Natural killer cell (primary cell): ENCODE data around the gene EDC3. TPM values are rescaled to one million over a fixed set of nuclear protein-coding genes. Genes with fewer than 3 reads are reported as not detected.
A peak's percentile ranks its signal among the peaks of the same experiment; 100 is the strongest.

Source experiments
- ATAC-seq, 3 donors: fragments of 150-1000 bp in 2 of 3; fragments of 200-7000 bp in 1 of 3; cut with Tn5 transposase; 1 replicate in 1 of 3; 2 replicates in 2 of 3; pipeline ENCODE4 v1.10.0; 2021; ENCODE audit warnings: mild to moderate bottlenecking in 2 of 3, moderate library complexity in 2 of 3
- DNase-seq, 2 donors: peaks; one replicate each; pipeline versions ENCODE4 v3.0.0 to v3.0.0-alpha.2; 2013 to 2021; ENCODE audit warnings: mixed read lengths in 1 of 2
- H3K27ac ChIP-seq: one replicate; pipeline ENCODE4 v1.5.1; 2013; ENCODE audit warnings: mild to moderate bottlenecking, low read length
- H3K27me3 ChIP-seq: one replicate; pipeline ENCODE4 v1.6.1; 2013; ENCODE audit warnings: low read length; ENCODE audit not compliant: control insufficient read depth, insufficient read depth
- H3K36me3 ChIP-seq: one replicate; pipeline ENCODE4 v1.6.1; 2013; ENCODE audit warnings: low read length; ENCODE audit not compliant: control insufficient read depth, insufficient read depth
- H3K4me1 ChIP-seq: one replicate; pipeline ENCODE4 v1.6.1; 2013; ENCODE audit warnings: low read length; ENCODE audit not compliant: control insufficient read depth, insufficient read depth
- H3K4me3 ChIP-seq: one replicate; pipeline ENCODE4 v1.5.1; 2013; ENCODE audit warnings: low read length
- H3K9me3 ChIP-seq: one replicate; pipeline ENCODE4 v1.6.1; 2013; ENCODE audit warnings: low read length; ENCODE audit not compliant: control insufficient read depth, insufficient read depth
- H3K27ac Mint-ChIP-seq, 2 donors: one replicate each; pipeline ENCODE4 v1.8.0; 2022; ENCODE audit warnings: mild to moderate bottlenecking in 2 of 2, mixed read lengths in 2 of 2, moderate library complexity in 1 of 2
- H3K27me3 Mint-ChIP-seq, 2 donors: one replicate each; pipeline ENCODE4 v1.8.0; 2022; ENCODE audit warnings: low read depth in 2 of 2, mixed read lengths in 2 of 2
- H3K36me3 Mint-ChIP-seq: one replicate; pipeline ENCODE4 v1.8.0; 2022; ENCODE audit warnings: mixed read lengths
- H3K4me1 Mint-ChIP-seq, 2 donors: one replicate each; pipeline ENCODE4 v1.8.0; 2022; ENCODE audit warnings: mixed read lengths in 2 of 2
- H3K4me3 Mint-ChIP-seq: one replicate; pipeline ENCODE4 v1.8.0; 2022; ENCODE audit warnings: mild to moderate bottlenecking, moderate library complexity, mixed read lengths
- H3K9me3 Mint-ChIP-seq, 2 donors: one replicate each; pipeline ENCODE4 v1.8.0; 2022; ENCODE audit warnings: mixed read lengths in 2 of 2
- WGBS: methylation state at CpG from one replicate; pipeline ENCODE4 v1.1.7; 2013; ENCODE audit warnings: missing lambda C conversion rate; ENCODE audit not compliant: insufficient coverage; 5-methylcytosine and 5-hydroxymethylcytosine counted together
- intact Hi-C: fragments of 100-400 bp; cut with micrococcal nuclease; formaldehyde crosslinking; loops from one replicate; pipeline ENCODE4 v1.14.2; 2022
- total RNA-seq, 4 donors: library from RNA; stranded (reverse); fragments of 120-200 nt in 1 of 4; gene quantifications; one replicate each; pipeline versions ENCODE4 v1.2.3 to v1.2.4, GENCODE V29; 2013 to 2022
- TF ChIP-seq, protein P1 (sequence below): fragments of 200-600 bp; IDR thresholded peaks from one replicate; pipeline ENCODE4 v1.8.0; 2022; ENCODE audit warnings: antibody characterized with exemption

EDC3 gene
- total RNA-seq, 3 donors from 2014 or later (not counting 1 experiment from before 2014, with no cell fraction given): 22.4 to 39.2 (median 32.6) TPM

- Histone ChIP-seq H3K9me3 (no peaks in the 10 kb centered on the region), H3K4me1 (no peaks in the 10 kb centered on the region), H3K27me3 (no peaks in the 10 kb centered on the region), H3K27ac (no peak overlapping the region), H3K4me3 (no peak overlapping the region), H3K36me3 (peaks cover 33% of the 10 kb centered on the region)
- peak overlapping the region in 1 of 2 donors; percentile 26 for H3K27ac Mint-ChIP-seq
- WGBS: 92% methylated on average over 4 of the region's 4 CpGs
- TF ChIP-seq, protein P1, sequence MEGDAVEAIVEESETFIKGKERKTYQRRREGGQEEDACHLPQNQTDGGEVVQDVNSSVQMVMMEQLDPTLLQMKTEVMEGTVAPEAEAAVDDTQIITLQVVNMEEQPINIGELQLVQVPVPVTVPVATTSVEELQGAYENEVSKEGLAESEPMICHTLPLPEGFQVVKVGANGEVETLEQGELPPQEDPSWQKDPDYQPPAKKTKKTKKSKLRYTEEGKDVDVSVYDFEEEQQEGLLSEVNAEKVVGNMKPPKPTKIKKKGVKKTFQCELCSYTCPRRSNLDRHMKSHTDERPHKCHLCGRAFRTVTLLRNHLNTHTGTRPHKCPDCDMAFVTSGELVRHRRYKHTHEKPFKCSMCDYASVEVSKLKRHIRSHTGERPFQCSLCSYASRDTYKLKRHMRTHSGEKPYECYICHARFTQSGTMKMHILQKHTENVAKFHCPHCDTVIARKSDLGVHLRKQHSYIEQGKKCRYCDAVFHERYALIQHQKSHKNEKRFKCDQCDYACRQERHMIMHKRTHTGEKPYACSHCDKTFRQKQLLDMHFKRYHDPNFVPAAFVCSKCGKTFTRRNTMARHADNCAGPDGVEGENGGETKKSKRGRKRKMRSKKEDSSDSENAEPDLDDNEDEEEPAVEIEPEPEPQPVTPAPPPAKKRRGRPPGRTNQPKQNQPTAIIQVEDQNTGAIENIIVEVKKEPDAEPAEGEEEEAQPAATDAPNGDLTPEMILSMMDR: no peak
- H3K9me3 Mint-ChIP-seq: no peaks in the 10 kb centered on the region
- no peaks in the 10 kb centered on the region for H3K36me3 Mint-ChIP-seq
- no peak overlapping the region for H3K4me3 Mint-ChIP-seq
- H3K27me3 Mint-ChIP-seq: no peaks in the 10 kb centered on the region
- no peak for ATAC-seq
- DNase-seq: no peak
- peaks cover 15 to 19% of the 10 kb centered on the region in 2 donors for H3K4me1 Mint-ChIP-seq
- intact Hi-C loops: no loop called here
Observed at GRCh38 chr15:74642348-74642733, 53.5 kb downstream of the EDC3 start.

DNA sequence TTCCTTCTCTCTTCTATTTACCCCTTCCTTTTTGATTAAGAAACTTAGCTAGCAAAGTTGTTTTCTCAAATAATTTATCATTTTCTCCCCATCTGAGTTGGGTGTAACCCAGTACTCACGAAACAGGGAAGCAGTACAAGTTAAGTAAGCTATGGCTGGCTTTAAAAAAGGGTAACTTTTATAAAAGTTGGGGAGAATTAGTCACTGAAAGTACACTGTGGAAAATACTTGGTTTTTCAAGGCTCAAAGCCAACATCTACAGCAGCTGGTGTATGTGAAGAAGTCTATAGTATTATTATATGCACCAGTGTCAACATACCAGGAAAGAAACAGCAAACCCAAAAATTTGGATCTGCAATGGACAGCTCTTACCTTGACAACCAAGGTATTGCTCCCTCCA, 54.7 kb downstream of the EDC3 start:
- H3K36me3 Mint-ChIP-seq: no peaks in the 10 kb centered on the region
- H3K4me1 Mint-ChIP-seq: peaks cover 17 to 19% of the 10 kb centered on the region in 2 donors
- no peak for ATAC-seq

GRCh38 chr15:74636984-74637383, 58.8 kb downstream of the EDC3 start:
- no peaks in the 10 kb centered on the region for H3K9me3 ChIP-seq
- H3K27ac ChIP-seq: no peak overlapping the region
- no peak overlapping the region for H3K4me3 Mint-ChIP-seq
- ATAC-seq (no peak), DNase-seq (no peak)
- H3K27me3 ChIP-seq: no peaks in the 10 kb centered on the region
- 89% methylated on average over 1 of the region's 1 CpG for WGBS
- no peaks in the 10 kb centered on the region for H3K9me3 Mint-ChIP-seq
- peaks cover 7 to 15% of the 10 kb centered on the region in 2 donors for H3K4me1 Mint-ChIP-seq
- no peaks in the 10 kb centered on the region for H3K4me1 ChIP-seq
- no peak overlapping the region for H3K4me3 ChIP-seq
- peaks cover 62% of the 10 kb centered on the region for H3K36me3 ChIP-seq
- TF ChIP-seq, protein P1: no peak
- no peaks in the 10 kb centered on the region for H3K27me3 Mint-ChIP-seq
- intact Hi-C loops: loop anchor here (10.0 kb wide), 1 partner anchor 568 kb away; the partner anchor contains the start of gene C15orf39
- H3K36me3 Mint-ChIP-seq: no peaks in the 10 kb centered on the region
- H3K27ac Mint-ChIP-seq: peak overlapping the region in 1 of 2 donors; percentile 3

More for the DNA sequence above, 54.7 kb downstream of the EDC3 start:
- no peaks in the 10 kb centered on the region for H3K27me3 ChIP-seq
- no peak overlapping the region for H3K4me3 ChIP-seq
- TF ChIP-seq, protein P1: no peak
- no peak for DNase-seq
- no peaks in the 10 kb centered on the region for H3K27me3 Mint-ChIP-seq
- H3K27ac Mint-ChIP-seq: no peak overlapping the region
- WGBS: 85% methylated on average over 1 of the region's 1 CpG
- H3K9me3 Mint-ChIP-seq: no peaks in the 10 kb centered on the region
- no peak overlapping the region for H3K27ac ChIP-seq
- peaks cover 42% of the 10 kb centered on the region for H3K36me3 ChIP-seq
- H3K4me3 Mint-ChIP-seq: no peak overlapping the region
- H3K4me1 ChIP-seq: no peaks in the 10 kb centered on the region
- no peaks in the 10 kb centered on the region for H3K9me3 ChIP-seq
- intact Hi-C loops: no loop called here

GRCh38 chr15:74635228-74635627, 60.6 kb downstream of the EDC3 start:
- ATAC-seq (peak; percentile 82 to 93 (median 83)), DNase-seq (peak; percentile 60 to 88)
- intact Hi-C loops: loop anchor here (1.0 to 10.0 kb wide), 5 partner anchors 134 to 570 kb away; partner anchors contain the start of gene C15orf39
- H3K27me3 Mint-ChIP-seq: no peaks in the 10 kb centered on the region
- 32% methylated on average over 5 of the region's 5 CpGs for WGBS
- peaks cover 67% of the 10 kb centered on the region for H3K36me3 ChIP-seq
- H3K4me3 ChIP-seq: no peak overlapping the region
- TF ChIP-seq, protein P1: peak; percentile 95
- H3K4me3 Mint-ChIP-seq: no peak overlapping the region
- H3K27ac ChIP-seq: no peak overlapping the region
- H3K36me3 Mint-ChIP-seq: no peaks in the 10 kb centered on the region
- H3K27ac Mint-ChIP-seq: peak overlapping the region in 1 of 2 donors; percentile 2
- no peaks in the 10 kb centered on the region for H3K27me3 ChIP-seq
- no peaks in the 10 kb centered on the region for H3K9me3 ChIP-seq
- peaks cover under 1% of the 10 kb centered on the region for H3K4me1 ChIP-seq
- H3K9me3 Mint-ChIP-seq: no peaks in the 10 kb centered on the region
- peaks cover 6 to 10% of the 10 kb centered on the region in 2 donors for H3K4me1 Mint-ChIP-seq
